IMR-90 (cell line): ENCODE results near the gene KMT2E. TPM values are rescaled to one million over a fixed set of nuclear protein-coding genes. Genes with fewer than 3 reads are reported as not detected.
A peak's percentile ranks its signal among the peaks of the same experiment; 100 is the strongest.

Experiments used
- ATAC-seq: fragments of 200-7000 bp; cut with Tn5 transposase; 2 replicates; pipeline ENCODE4 v1.9.1; 2020; ENCODE audit warnings: low read depth, mild to moderate bottlenecking, moderate library complexity
- BruUV-seq: library from RNA; stranded (reverse); fragments of 400-500 nt; replicated peaks from 2 replicates; lab custom pipeline; 2021; lab: Mats Ljungman, UMichigan
- CTCF ChIA-PET: fragments of 300-600 bp; formaldehyde crosslinking; extraction: SDS; loops from one replicate; lab custom pipeline; 2021; ENCODE audit warnings: antibody characterized with exemption; lab: Yijun Ruan, JAX
- POLR2A ChIA-PET: fragments of 300-600 bp; sonication (Branson Sonifier 250); formaldehyde crosslinking; loops from one replicate; lab custom pipeline; 2022; ENCODE audit warnings: antibody characterized with exemption; ENCODE audit not compliant: unreplicated experiment; lab: Charles Lee
- DNase-seq: peaks from one replicate; pipeline ENCODE4 v3.0.0; 2013
- H2AFZ ChIP-seq: replicated peaks from 2 replicates; pipeline ENCODE3; 2013; ENCODE audit warnings: low read length, mild to moderate bottlenecking; ENCODE audit not compliant: poor library complexity
- H2AK5ac ChIP-seq: 2 replicates; pipeline ENCODE4 v1.6.1; 2013; ENCODE audit warnings: low read depth, low read length, inconsistent platforms
- H2AK9ac ChIP-seq: replicated peaks from 2 replicates; pipeline ENCODE3; 2013; ENCODE audit warnings: mild to moderate bottlenecking, low read depth, low read length, moderate library complexity; ENCODE audit not compliant: poor library complexity
- H2BK120ac ChIP-seq: 2 replicates; pipeline ENCODE4 v1.6.1; 2013; ENCODE audit warnings: low read depth, low read length, inconsistent platforms
- H2BK15ac ChIP-seq: 3 replicates; pipeline ENCODE4 v1.6.1; 2013; ENCODE audit warnings: low read depth, low read length, inconsistent platforms
- H2BK20ac ChIP-seq: 2 replicates; pipeline ENCODE4 v1.6.1; 2013; ENCODE audit warnings: low read depth, mild to moderate bottlenecking, inconsistent platforms, low read length, moderate library complexity
- H2BK5ac ChIP-seq: 2 replicates; pipeline ENCODE4 v1.6.1; 2013; ENCODE audit warnings: mild to moderate bottlenecking, low read depth, low read length, inconsistent platforms; ENCODE audit not compliant: poor library complexity, severe bottlenecking
- H3K14ac ChIP-seq: replicated peaks from 2 replicates; pipeline ENCODE4 v1.6.1; 2013; ENCODE audit warnings: low read depth, low read length, inconsistent platforms
- H3K18ac ChIP-seq: 2 replicates; pipeline ENCODE4 v1.6.1; 2013; ENCODE audit warnings: low read depth, low read length, control low read depth
- H3K23ac ChIP-seq: 2 replicates; pipeline ENCODE4 v1.6.1; 2013; ENCODE audit warnings: low read depth, low read length, inconsistent platforms
- H3K27ac ChIP-seq: 2 replicates; pipeline ENCODE4 v1.5.1; 2013; ENCODE audit warnings: mild to moderate bottlenecking, control low read depth, low read length; ENCODE audit not compliant: insufficient read depth
- H3K27me3 ChIP-seq: 2 replicates; pipeline ENCODE4 v1.6.1; 2013; ENCODE audit warnings: low read length; ENCODE audit not compliant: control insufficient read depth, insufficient read depth
- H3K36me3 ChIP-seq: 2 replicates; pipeline ENCODE4 v1.6.1; 2013; ENCODE audit warnings: low read length, mixed read lengths; ENCODE audit not compliant: control insufficient read depth, insufficient read depth
- H3K4ac ChIP-seq: 2 replicates; pipeline ENCODE4 v1.6.1; 2013; ENCODE audit warnings: low read depth, low read length, inconsistent platforms
- H3K4me1 ChIP-seq: 2 replicates; pipeline ENCODE4 v1.6.1; 2013; ENCODE audit warnings: low read length, mixed read lengths; ENCODE audit not compliant: control insufficient read depth, insufficient read depth
- H3K4me2 ChIP-seq: 2 replicates; pipeline ENCODE4 v1.6.1; 2013; ENCODE audit warnings: low read depth, mild to moderate bottlenecking, control low read depth, low read length, moderate library complexity
- H3K4me3 ChIP-seq: 2 replicates; pipeline ENCODE4 v1.5.1; 2013; ENCODE audit warnings: low read depth, mild to moderate bottlenecking, control low read depth, low read length, moderate library complexity; ENCODE audit not compliant: insufficient read depth
- H3K56ac ChIP-seq: 2 replicates; pipeline ENCODE4 v1.6.1; 2013; ENCODE audit warnings: low read length, inconsistent platforms; ENCODE audit not compliant: insufficient read depth; ENCODE audit errors: extremely low read depth
- H3K79me1 ChIP-seq, 2 experiments: 2 replicates each; pipeline ENCODE4 v1.6.1; 2013; ENCODE audit warnings: low read length in 2 of 2, inconsistent platforms in 1 of 2, low read depth in 1 of 2
- H3K9ac ChIP-seq: 2 replicates; pipeline ENCODE4 v1.6.1; 2013; ENCODE audit warnings: low read depth, low read length, control low read depth
- H3K9me1 ChIP-seq: 2 replicates; pipeline ENCODE4 v1.6.1; 2013; ENCODE audit warnings: low read length, inconsistent platforms; ENCODE audit not compliant: insufficient read depth
- H3K9me3 ChIP-seq: 2 replicates; pipeline ENCODE4 v1.6.1; 2013; ENCODE audit warnings: low read length; ENCODE audit not compliant: control insufficient read depth, insufficient read depth
- H4K20me1 ChIP-seq: 2 replicates; pipeline ENCODE4 v1.6.1; 2013; ENCODE audit warnings: low read length, inconsistent platforms; ENCODE audit not compliant: insufficient read depth
- H4K5ac ChIP-seq: 2 replicates; pipeline ENCODE4 v1.6.1; 2013; ENCODE audit warnings: mild to moderate bottlenecking, low read depth, low read length, control low read depth
- H4K8ac ChIP-seq, 2 experiments: 2 replicates each; pipeline ENCODE4 v1.6.1; 2013; ENCODE audit warnings: low read depth in 2 of 2, low read length in 2 of 2, control low read depth in 1 of 2, inconsistent platforms in 1 of 2
- H4K91ac ChIP-seq: 2 replicates; pipeline ENCODE4 v1.6.1; 2013; ENCODE audit warnings: low read depth, low read length, inconsistent platforms; ENCODE audit not compliant: insufficient read depth
- BHLHE40 ChIP-seq: fragments of 150-350 bp; IDR thresholded peaks from 2 replicates; pipeline ENCODE4 v1.6.1; 2016; ENCODE audit warnings: mild to moderate bottlenecking, low read depth, low read length
- CEBPB ChIP-seq: IDR thresholded peaks from 2 replicates; pipeline ENCODE4 v1.6.1; 2012; ENCODE audit warnings: low read depth, low read length, improper control_type of control experiment
- FOS ChIP-seq: fragments of 150-350 bp; IDR thresholded peaks from 2 replicates; pipeline ENCODE4 v1.6.1; 2016; ENCODE audit warnings: low read depth, low read length
- MAZ ChIP-seq: IDR thresholded peaks from 2 replicates; pipeline ENCODE4 v1.6.1; 2012; ENCODE audit warnings: low read depth, mild to moderate bottlenecking, low read length, improper control_type of control experiment, moderate library complexity, borderline replicate concordance
- MXI1 ChIP-seq: IDR thresholded peaks from 2 replicates; pipeline ENCODE4 v1.6.1; 2012; ENCODE audit warnings: low read depth, mild to moderate bottlenecking, low read length, moderate library complexity, borderline replicate concordance
- NFE2L2 ChIP-seq: fragments of 150-350 bp; IDR thresholded peaks from 2 replicates; pipeline ENCODE4 v1.6.1; 2016; ENCODE audit warnings: low read depth, mild to moderate bottlenecking, low read length
- POLR2A ChIP-seq: IDR thresholded peaks from 2 replicates; pipeline ENCODE4 v1.6.1; 2012; ENCODE audit warnings: mild to moderate bottlenecking, low read depth, low read length
- RAD21 ChIP-seq: IDR thresholded peaks from 2 replicates; pipeline ENCODE4 v1.6.1; 2012; ENCODE audit warnings: low read length, improper control_type of control experiment
- RCOR1 ChIP-seq: IDR thresholded peaks from 2 replicates; pipeline ENCODE4 v1.6.1; 2012; ENCODE audit warnings: mild to moderate bottlenecking, low read length, improper control_type of control experiment; ENCODE audit not compliant: insufficient replicate concordance
- RFX5 ChIP-seq: IDR thresholded peaks from 2 replicates; pipeline ENCODE4 v1.8.0; 2012; ENCODE audit warnings: low read depth, mild to moderate bottlenecking, low read length, moderate library complexity
- SMC3 ChIP-seq: fragments of 150-350 bp; IDR thresholded peaks from 2 replicates; pipeline ENCODE4 v1.6.1; 2016; ENCODE audit warnings: low read depth, mild to moderate bottlenecking, antibody characterized with exemption, low read length, moderate library complexity
- WGBS, 2 experiments: methylation state at CpG; one replicate each; pipeline versions ENCODE4 v1.1.5 to v1.1.7; 2013; ENCODE audit warnings: missing lambda C conversion rate in 2 of 2; ENCODE audit not compliant: insufficient read length in 1 of 2; ENCODE audit errors: extremely low coverage in 2 of 2; 5-methylcytosine and 5-hydroxymethylcytosine counted together
- dilution Hi-C: fragments of 300-500 bp; cut with HindIII; formaldehyde crosslinking; loops from one replicate; pipeline ENCODE4 v1.14.3; 2018; ENCODE audit warnings: low sequenced_read_pairs; ENCODE audit not compliant: unreplicated experiment
- in situ Hi-C: fragments of 300-500 bp; cut with MboI; formaldehyde crosslinking; loops from 3 replicates; pipeline ENCODE4 v1.14.3; 2019; ENCODE audit warnings: low sequenced_read_pairs, inconsistent platforms, mixed read lengths
- intact Hi-C: fragments of 100-400 bp; cut with micrococcal nuclease; formaldehyde crosslinking; loops from 2 replicates; pipeline ENCODE4 v1.10.0; 2022
- polyA plus RNA-seq, 3 experiments: library from polyadenylated mRNA; depleted of rRNA; stranded (reverse); fragments of >200 nt; gene quantifications; 2 replicates each; pipeline ENCODE4 v1.2.3, GENCODE V29; 2012; ENCODE audit warnings: low replicate concordance in 1 of 3
- total RNA-seq: library from RNA; depleted of rRNA; stranded (reverse); fragments of >200 nt; gene quantifications from 2 replicates; pipeline ENCODE4 v1.2.3, GENCODE V29; 2012
- TF ChIP-seq, protein P1 (sequence below): conservative IDR thresholded peaks from 2 replicates; pipeline ENCODE4 v1.5.1; 2012; ENCODE audit warnings: mild to moderate bottlenecking, low read depth, low read length, improper control_type of control experiment
- TF ChIP-seq, protein P2 (sequence below): fragments of 150-350 bp; IDR thresholded peaks from 2 replicates; pipeline ENCODE4 v1.6.1; 2016; ENCODE audit warnings: low read depth, mild to moderate bottlenecking, low read length, moderate library complexity, borderline replicate concordance

KMT2E gene
- total and polyA plus RNA-seq, 2 of the 4 experiments (the other 2 are of a cell fraction) = 16.8 to 79.2 TPM

DNA sequence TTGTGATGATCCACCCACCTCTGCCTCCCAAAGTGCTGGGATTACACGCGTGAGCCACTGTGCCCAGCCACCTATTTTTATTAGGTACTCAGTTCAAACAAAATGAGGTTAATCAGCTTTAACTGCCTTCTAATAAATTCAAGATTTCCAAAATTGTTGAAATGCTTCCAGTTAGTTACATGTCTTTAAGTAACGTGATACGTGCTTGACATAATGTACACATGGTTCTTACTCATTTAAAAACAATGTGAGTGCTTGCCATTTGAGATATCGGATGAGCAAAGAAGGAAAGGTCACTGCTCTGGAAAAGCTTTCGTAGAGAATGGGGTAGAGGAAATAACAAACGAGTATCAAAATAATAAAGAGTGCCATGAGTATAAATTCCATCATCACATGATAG is 83.6 kb downstream of the KMT2E start:
- no peak overlapping the region for H2BK15ac ChIP-seq
- peak overlapping the region; percentile 80 for H3K27ac ChIP-seq
- TF ChIP-seq FOS (peak; percentile 78; the same call in 1 of the 2 replicates), RCOR1 (no peak), RFX5 (no peak), POLR2A (no peak), NFE2L2 (no peak), RAD21 (no peak), BHLHE40 (peak; percentile 75), MXI1 (no peak), MAZ (no peak), CEBPB (peak; percentile 61; the same call in 1 of the 2 replicates), SMC3 (no peak)
- TF ChIP-seq, protein P1, sequence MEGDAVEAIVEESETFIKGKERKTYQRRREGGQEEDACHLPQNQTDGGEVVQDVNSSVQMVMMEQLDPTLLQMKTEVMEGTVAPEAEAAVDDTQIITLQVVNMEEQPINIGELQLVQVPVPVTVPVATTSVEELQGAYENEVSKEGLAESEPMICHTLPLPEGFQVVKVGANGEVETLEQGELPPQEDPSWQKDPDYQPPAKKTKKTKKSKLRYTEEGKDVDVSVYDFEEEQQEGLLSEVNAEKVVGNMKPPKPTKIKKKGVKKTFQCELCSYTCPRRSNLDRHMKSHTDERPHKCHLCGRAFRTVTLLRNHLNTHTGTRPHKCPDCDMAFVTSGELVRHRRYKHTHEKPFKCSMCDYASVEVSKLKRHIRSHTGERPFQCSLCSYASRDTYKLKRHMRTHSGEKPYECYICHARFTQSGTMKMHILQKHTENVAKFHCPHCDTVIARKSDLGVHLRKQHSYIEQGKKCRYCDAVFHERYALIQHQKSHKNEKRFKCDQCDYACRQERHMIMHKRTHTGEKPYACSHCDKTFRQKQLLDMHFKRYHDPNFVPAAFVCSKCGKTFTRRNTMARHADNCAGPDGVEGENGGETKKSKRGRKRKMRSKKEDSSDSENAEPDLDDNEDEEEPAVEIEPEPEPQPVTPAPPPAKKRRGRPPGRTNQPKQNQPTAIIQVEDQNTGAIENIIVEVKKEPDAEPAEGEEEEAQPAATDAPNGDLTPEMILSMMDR = no peak
- TF ChIP-seq, protein P2, sequence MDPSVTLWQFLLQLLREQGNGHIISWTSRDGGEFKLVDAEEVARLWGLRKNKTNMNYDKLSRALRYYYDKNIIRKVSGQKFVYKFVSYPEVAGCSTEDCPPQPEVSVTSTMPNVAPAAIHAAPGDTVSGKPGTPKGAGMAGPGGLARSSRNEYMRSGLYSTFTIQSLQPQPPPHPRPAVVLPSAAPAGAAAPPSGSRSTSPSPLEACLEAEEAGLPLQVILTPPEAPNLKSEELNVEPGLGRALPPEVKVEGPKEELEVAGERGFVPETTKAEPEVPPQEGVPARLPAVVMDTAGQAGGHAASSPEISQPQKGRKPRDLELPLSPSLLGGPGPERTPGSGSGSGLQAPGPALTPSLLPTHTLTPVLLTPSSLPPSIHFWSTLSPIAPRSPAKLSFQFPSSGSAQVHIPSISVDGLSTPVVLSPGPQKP = no peak
- H4K20me1 ChIP-seq = no peaks in the 10 kb centered on the region
- peaks cover 3% of the 10 kb centered on the region for H3K9me1 ChIP-seq
- ATAC-seq (peak; percentile 85), DNase-seq (peak; percentile 96)
- no peak overlapping the region for H3K56ac ChIP-seq
- H2AFZ ChIP-seq = no peak overlapping the region
- H4K8ac ChIP-seq = no peak overlapping the region
- no peak overlapping the region for H4K5ac ChIP-seq
- no peak overlapping the region for H2BK20ac ChIP-seq
- peak overlapping the region; percentile 92 for H2BK5ac ChIP-seq
- ChIA-PET CTCF (no interaction called here), POLR2A (no interaction called here)
- H2BK120ac ChIP-seq = no peak overlapping the region
- H2AK5ac ChIP-seq = no peak overlapping the region
- no TSS peak for BruUV-seq
- H3K27me3 ChIP-seq = no peaks in the 10 kb centered on the region
- peaks cover 21 to 45% of the 10 kb centered on the region in 2 experiments for H3K79me1 ChIP-seq
- H3K23ac ChIP-seq = no peak overlapping the region
- intact Hi-C loops (no loop called here), in situ Hi-C loops (no loop called here), dilution Hi-C loops (no loop called here)
- no peak overlapping the region for H2AK9ac ChIP-seq
- H4K91ac ChIP-seq = no peak overlapping the region
- no peak overlapping the region for H3K4ac ChIP-seq
- peaks cover 7% of the 10 kb centered on the region for H3K4me1 ChIP-seq
- H3K4me3 ChIP-seq = no peak overlapping the region
- peaks cover 23% of the 10 kb centered on the region for H3K36me3 ChIP-seq
- 93% methylated on average over 2 of the region's 7 CpGs; no CpG with 5 or more reads in 1 of the 2 experiments for WGBS, 2 experiments
- no peak overlapping the region for H3K14ac ChIP-seq
- H3K9ac ChIP-seq = no peak overlapping the region
- peak overlapping the region; percentile 53 for H3K4me2 ChIP-seq
- no peak overlapping the region for H3K18ac ChIP-seq
- no peaks in the 10 kb centered on the region for H3K9me3 ChIP-seq
